ENCODE data around the gene PTPN11. TPM values are rescaled to one million over a fixed set of nuclear protein-coding genes. Genes with fewer than 3 reads are reported as not detected.
A peak's percentile ranks its signal among the peaks of the same experiment; 100 is the strongest.
"Not testable (repeated sequence)": the region's sequence is repeated elsewhere in the genome, so short reads cannot be mapped to it uniquely, and the experiment has no call there.

PTPN11 gene
- total and polyA plus RNA-seq, 7 donors: 43.8 to 192 (median 172) TPM

- WGBS, 3 donors: 86 to 93% (median 90%) methylated on average over 3 of the region's 3 CpGs
Observed at GRCh38 chr12:112431965-112432364, 13.2 kb downstream of the PTPN11 start.

GRCh38 chr12:112433551-112433950 is 14.8 kb downstream of the PTPN11 start:
- H3K4me1 ChIP-seq: no peaks in the 10 kb centered on the region
- H3K36me3 ChIP-seq (ENCODE audit: insufficient read depth in 1 of 2, low read depth in 1 of 2): no peaks in the 10 kb centered on the region
- no peak overlapping the region for H3K4me3 ChIP-seq
- intact Hi-C loops (cut with DNase I): no loop called here
- 96 to 98% (median 96%) methylated on average over 2 of the region's 2 CpGs for WGBS, 3 donors
- H3K27ac ChIP-seq: no peak overlapping the region
- no peak for TF ChIP-seq CTCF (IDR thresholded peaks at IDR 0.05)
- no peak for ATAC-seq
- H3K27me3 ChIP-seq (ENCODE audit: insufficient read depth in 3 of 3, low read length in 2 of 3): no peaks in the 10 kb centered on the region
- no peak for DNase-seq
- H3K9me3 ChIP-seq: no peaks in the 10 kb centered on the region

More at GRCh38 chr12:112431965-112432364, 13.2 kb downstream of the PTPN11 start:
- no peak for ATAC-seq
- Histone ChIP-seq H3K4me3 (no peak overlapping the region), H3K4me1 (no peaks in the 10 kb centered on the region), H3K27me3 (ENCODE audit: insufficient read depth in 3 of 3, low read length in 2 of 3) (no peaks in the 10 kb centered on the region), H3K27ac (no peak overlapping the region), H3K9me3 (no peaks in the 10 kb centered on the region), H3K36me3 (ENCODE audit: insufficient read depth in 1 of 2, low read depth in 1 of 2) (no peaks in the 10 kb centered on the region)
- DNase-seq: no peak
- TF ChIP-seq CTCF (IDR thresholded peaks at IDR 0.05): no peak
- intact Hi-C loops (cut with DNase I): no loop called here

- H3K27ac ChIP-seq; H3K36me3 ChIP-seq (ENCODE audit: insufficient read depth in 1 of 2, low read depth in 1 of 2); H3K4me3 ChIP-seq; H3K27me3 ChIP-seq (ENCODE audit: insufficient read depth in 3 of 3, low read length in 2 of 3); H3K4me1 ChIP-seq; DNase-seq; intact Hi-C loops (cut with DNase I); ATAC-seq; H3K9me3 ChIP-seq: not testable (repeated sequence)
- 89 to 100% (median 96%) methylated on average over 1 of the region's 1 CpG for WGBS, 3 donors
Observed at GRCh38 chr12:112438645-112439044, 19.9 kb downstream of the PTPN11 start.

- no peaks in the 10 kb centered on the region for H3K9me3 ChIP-seq
- intact Hi-C loops (cut with DNase I): no loop called here
- H3K36me3 ChIP-seq (ENCODE audit: insufficient read depth in 1 of 2, low read depth in 1 of 2): peaks cover 0 to under 1% of the 10 kb centered on the region in 2 donors
- H3K4me1 ChIP-seq: no peaks in the 10 kb centered on the region
- no peaks in the 10 kb centered on the region for H3K27me3 ChIP-seq (ENCODE audit: insufficient read depth in 3 of 3, low read length in 2 of 3)
- H3K4me3 ChIP-seq: no peak overlapping the region
- no peak overlapping the region for H3K27ac ChIP-seq
- no peak for DNase-seq
- no peak for TF ChIP-seq CTCF (IDR thresholded peaks at IDR 0.05)
- no peak for ATAC-seq
Observed at GRCh38 chr12:112439769-112440168, 21.0 kb downstream of the PTPN11 start.

GRCh38 chr12:112440653-112441052 is 21.9 kb downstream of the PTPN11 start:
- DNase-seq; H3K9me3 ChIP-seq; intact Hi-C loops (cut with DNase I); H3K27me3 ChIP-seq (ENCODE audit: insufficient read depth in 3 of 3, low read length in 2 of 3); H3K4me3 ChIP-seq; H3K27ac ChIP-seq; H3K4me1 ChIP-seq; H3K36me3 ChIP-seq (ENCODE audit: insufficient read depth in 1 of 2, low read depth in 1 of 2): not testable (repeated sequence)
- WGBS, 3 donors: 93 to 100% (median 95%) methylated on average over 9 of the region's 9 CpGs
- ATAC-seq: peak in 1 of 4 donors; percentile 49

GRCh38 chr12:112443916-112444315 is 25.2 kb downstream of the PTPN11 start:
- no peaks in the 10 kb centered on the region for H3K9me3 ChIP-seq
- intact Hi-C loops (cut with DNase I): no loop called here
- WGBS, 3 donors: 90 to 95% (median 94%) methylated on average over 4 of the region's 4 CpGs
- peaks cover 3 to 34% of the 10 kb centered on the region in 2 donors for H3K36me3 ChIP-seq (ENCODE audit: insufficient read depth in 1 of 2, low read depth in 1 of 2)
- no peak overlapping the region for H3K4me3 ChIP-seq
- no peak overlapping the region for H3K27ac ChIP-seq
- ATAC-seq (no peak), DNase-seq (no peak)
- H3K27me3 ChIP-seq (ENCODE audit: insufficient read depth in 3 of 3, low read length in 2 of 3): no peaks in the 10 kb centered on the region
- H3K4me1 ChIP-seq: no peaks in the 10 kb centered on the region
- TF ChIP-seq CTCF (IDR thresholded peaks at IDR 0.05): no peak

All from psoas muscle (tissue), 8 donors.